GM18508 (cell line): ENCODE results near the gene OR2J3.
"Not testable (repeated sequence)": the region's sequence is repeated elsewhere in the genome, so short reads cannot be mapped to it uniquely, and the experiment has no call there.

Experiments used
- ATAC-seq: cut with Tn5 transposase; IDR thresholded peaks from one replicate; pipeline ENCODE4 v1.9.1; 2021; ENCODE audit warnings: moderate number of reproducible peaks; ENCODE audit not compliant: insufficient read depth, unreplicated experiment

OR2J3 gene

DNA sequence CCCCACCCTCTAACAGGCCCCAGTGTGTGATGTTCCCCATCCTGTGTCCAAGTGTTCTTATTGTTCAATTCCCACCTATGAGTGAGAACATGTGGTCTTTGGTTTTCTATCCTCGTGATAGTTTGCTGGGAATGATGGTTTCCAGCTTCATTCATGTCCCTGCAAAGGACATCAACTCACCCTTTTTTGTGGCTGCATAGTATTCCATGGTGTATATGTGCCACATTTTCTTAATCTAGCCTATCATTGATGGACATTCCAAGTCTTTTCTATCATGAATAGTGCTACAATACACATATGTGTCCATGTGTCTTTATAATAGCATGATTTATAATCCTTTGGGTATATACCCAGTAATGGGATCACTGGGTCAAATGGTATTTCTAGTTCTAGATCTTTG is 47.3 kb downstream of the OR2J3 start:
- ATAC-seq: not testable (repeated sequence)

DNA sequence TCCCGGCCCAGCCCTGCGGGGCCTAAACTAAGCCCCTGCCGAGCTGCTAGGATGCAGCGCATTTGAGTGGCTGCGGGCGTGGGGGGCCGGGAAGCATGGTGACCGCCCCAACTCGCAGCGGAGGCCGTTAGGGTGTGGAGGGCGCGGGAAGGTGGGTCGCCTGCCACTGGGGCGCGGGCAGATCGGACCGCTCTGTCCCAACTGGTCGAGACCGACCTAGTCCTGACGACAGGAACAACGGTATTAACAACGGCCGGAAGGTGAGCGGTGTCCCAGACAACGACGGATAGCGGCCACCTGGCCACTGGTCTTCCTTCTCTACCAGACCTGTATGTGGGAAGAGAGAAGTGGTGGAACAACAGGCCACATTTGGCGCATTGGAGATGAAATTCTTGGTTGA is 52.1 kb downstream of the OR2J3 start:
- not testable (repeated sequence) for ATAC-seq
